Endodermal cell (in vitro differentiated cells): Measurements from ENCODE around the gene TESK2. TPM values are rescaled to one million over a fixed set of nuclear protein-coding genes. Genes with fewer than 3 reads are reported as not detected.

Source experiments
- DNase-seq: peaks from one replicate; pipeline ENCODE4 v3.0.0-alpha.2; 2017
- H3K27ac ChIP-seq: 2 replicates; pipeline ENCODE4 v1.5.1; 2013; ENCODE audit warnings: mild to moderate bottlenecking, low read depth, low read length, moderate library complexity
- H3K27me3 ChIP-seq: 2 replicates; pipeline ENCODE4 v1.6.1; 2013; ENCODE audit warnings: mild to moderate bottlenecking, low read length, moderate library complexity; ENCODE audit not compliant: insufficient read depth, control insufficient read depth, poor library complexity, severe bottlenecking
- H3K36me3 ChIP-seq: 2 replicates; pipeline ENCODE4 v1.7.0; 2013; ENCODE audit warnings: mild to moderate bottlenecking, low read length, moderate library complexity; ENCODE audit not compliant: control insufficient read depth, insufficient read depth
- H3K4me1 ChIP-seq: one replicate; pipeline ENCODE4 v1.7.0; 2013; ENCODE audit warnings: low read length; ENCODE audit not compliant: control insufficient read depth, insufficient read depth
- H3K4me3 ChIP-seq: 2 replicates; pipeline ENCODE4 v1.5.1; 2013; ENCODE audit warnings: mild to moderate bottlenecking, low read length, moderate library complexity
- H3K9ac ChIP-seq: 2 replicates; pipeline ENCODE4 v1.6.1; 2013; ENCODE audit warnings: mild to moderate bottlenecking, low read length, moderate library complexity; ENCODE audit not compliant: poor library complexity, severe bottlenecking; ENCODE audit errors: extremely low read depth
- H3K9me3 ChIP-seq: 2 replicates; pipeline ENCODE4 v1.6.1; 2013; ENCODE audit warnings: mild to moderate bottlenecking, low read length, moderate library complexity; ENCODE audit not compliant: control insufficient read depth
- H3K27ac Mint-ChIP-seq: 2 replicates; pipeline ENCODE4 v1.8.0; 2020; ENCODE audit warnings: mixed read lengths
- H3K27me3 Mint-ChIP-seq: 2 replicates; pipeline ENCODE4 v1.8.0; 2021; ENCODE audit warnings: mild to moderate bottlenecking, mixed read lengths; ENCODE audit not compliant: insufficient read depth
- H3K36me3 Mint-ChIP-seq: 2 replicates; pipeline ENCODE4 v1.8.0; 2020; ENCODE audit warnings: low read depth, mixed read lengths
- H3K4me1 Mint-ChIP-seq: 2 replicates; pipeline ENCODE4 v1.8.0; 2020; ENCODE audit warnings: mixed read lengths
- H3K4me3 Mint-ChIP-seq: 2 replicates; pipeline ENCODE4 v1.8.0; 2020; ENCODE audit warnings: mild to moderate bottlenecking, moderate library complexity, mixed read lengths
- H3K9me3 Mint-ChIP-seq: 2 replicates; pipeline ENCODE4 v1.8.0; 2020; ENCODE audit warnings: mild to moderate bottlenecking, mixed read lengths
- WGBS, 2 experiments: methylation state at CpG; one replicate each; pipeline versions ENCODE4 v1.1.5 to v1.1.7; 2013; ENCODE audit warnings: missing lambda C conversion rate in 2 of 2, mixed read lengths in 1 of 2; ENCODE audit not compliant: insufficient coverage in 1 of 2, insufficient read length in 1 of 2; 5-methylcytosine and 5-hydroxymethylcytosine counted together
- total RNA-seq, 2 donors: library from RNA; stranded (reverse); fragmentation: NEBNext Ultra II Directional in 1 of 2; extraction: Animal tissue kit (Norgen Biotek cat#: 25700) in 1 of 2; gene quantifications; 2 replicates in 1 of 2; 3 replicates in 1 of 2; pipeline ENCODE4 v1.2.1, GENCODE V29; 2021
- TF ChIP-seq, protein P1 (sequence below): fragments of 200-600 bp; sonication (generic); conservative IDR thresholded peaks from 2 replicates; pipeline ENCODE4 v1.5.0; 2021; ENCODE audit warnings: antibody characterized with exemption, mild to moderate bottlenecking

Gene TESK2
- total RNA-seq, 2 donors from 2014 or later: 9.7 to 10.3 TPM

GRCh38 chr1:45512641-45513054 is 21.7 kb upstream of the TESK2 start:
- Histone ChIP-seq H3K4me3 (no peak overlapping the region), H3K9me3 (no peaks in the 10 kb centered on the region), H3K36me3 (peaks cover 88% of the 10 kb centered on the region), H3K4me1 (peaks cover 20% of the 10 kb centered on the region), H3K27ac (no peak overlapping the region), H3K27me3 (no peaks in the 10 kb centered on the region), H3K9ac (no peak overlapping the region)
- H3K27ac Mint-ChIP-seq: peak overlapping the region; percentile 59
- peaks cover 38% of the 10 kb centered on the region for H3K4me1 Mint-ChIP-seq
- H3K9me3 Mint-ChIP-seq: no peaks in the 10 kb centered on the region
- no peaks in the 10 kb centered on the region for H3K27me3 Mint-ChIP-seq
- DNase-seq: peak; percentile 90
- TF ChIP-seq, protein P1, sequence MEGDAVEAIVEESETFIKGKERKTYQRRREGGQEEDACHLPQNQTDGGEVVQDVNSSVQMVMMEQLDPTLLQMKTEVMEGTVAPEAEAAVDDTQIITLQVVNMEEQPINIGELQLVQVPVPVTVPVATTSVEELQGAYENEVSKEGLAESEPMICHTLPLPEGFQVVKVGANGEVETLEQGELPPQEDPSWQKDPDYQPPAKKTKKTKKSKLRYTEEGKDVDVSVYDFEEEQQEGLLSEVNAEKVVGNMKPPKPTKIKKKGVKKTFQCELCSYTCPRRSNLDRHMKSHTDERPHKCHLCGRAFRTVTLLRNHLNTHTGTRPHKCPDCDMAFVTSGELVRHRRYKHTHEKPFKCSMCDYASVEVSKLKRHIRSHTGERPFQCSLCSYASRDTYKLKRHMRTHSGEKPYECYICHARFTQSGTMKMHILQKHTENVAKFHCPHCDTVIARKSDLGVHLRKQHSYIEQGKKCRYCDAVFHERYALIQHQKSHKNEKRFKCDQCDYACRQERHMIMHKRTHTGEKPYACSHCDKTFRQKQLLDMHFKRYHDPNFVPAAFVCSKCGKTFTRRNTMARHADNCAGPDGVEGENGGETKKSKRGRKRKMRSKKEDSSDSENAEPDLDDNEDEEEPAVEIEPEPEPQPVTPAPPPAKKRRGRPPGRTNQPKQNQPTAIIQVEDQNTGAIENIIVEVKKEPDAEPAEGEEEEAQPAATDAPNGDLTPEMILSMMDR: peak; percentile 90
- peaks cover 76% of the 10 kb centered on the region for H3K36me3 Mint-ChIP-seq
- 75 to 80% methylated on average over 1 of the region's 1 CpG for WGBS, 2 experiments
- H3K4me3 Mint-ChIP-seq: no peak overlapping the region

GRCh38 chr1:45510972-45511527 is 20.1 kb upstream of the TESK2 start:
- DNase-seq: no peak
- no peak overlapping the region for H3K4me3 ChIP-seq
- Mint-ChIP-seq H3K27ac (peak overlapping the region; percentile 74), H3K4me1 (peaks cover 31% of the 10 kb centered on the region), H3K4me3 (no peak overlapping the region), H3K36me3 (peaks cover 63% of the 10 kb centered on the region), H3K27me3 (no peaks in the 10 kb centered on the region), H3K9me3 (no peaks in the 10 kb centered on the region)
- no peak overlapping the region for H3K27ac ChIP-seq
- H3K27me3 ChIP-seq: no peaks in the 10 kb centered on the region
- H3K9ac ChIP-seq: no peak overlapping the region
- peaks cover 73% of the 10 kb centered on the region for H3K36me3 ChIP-seq
- H3K4me1 ChIP-seq: peaks cover 20% of the 10 kb centered on the region
- TF ChIP-seq, protein P1: no peak
- no peaks in the 10 kb centered on the region for H3K9me3 ChIP-seq
- 97 to 100% methylated on average over 2 to 4 of the region's 4 CpGs for WGBS, 2 experiments

DNA sequence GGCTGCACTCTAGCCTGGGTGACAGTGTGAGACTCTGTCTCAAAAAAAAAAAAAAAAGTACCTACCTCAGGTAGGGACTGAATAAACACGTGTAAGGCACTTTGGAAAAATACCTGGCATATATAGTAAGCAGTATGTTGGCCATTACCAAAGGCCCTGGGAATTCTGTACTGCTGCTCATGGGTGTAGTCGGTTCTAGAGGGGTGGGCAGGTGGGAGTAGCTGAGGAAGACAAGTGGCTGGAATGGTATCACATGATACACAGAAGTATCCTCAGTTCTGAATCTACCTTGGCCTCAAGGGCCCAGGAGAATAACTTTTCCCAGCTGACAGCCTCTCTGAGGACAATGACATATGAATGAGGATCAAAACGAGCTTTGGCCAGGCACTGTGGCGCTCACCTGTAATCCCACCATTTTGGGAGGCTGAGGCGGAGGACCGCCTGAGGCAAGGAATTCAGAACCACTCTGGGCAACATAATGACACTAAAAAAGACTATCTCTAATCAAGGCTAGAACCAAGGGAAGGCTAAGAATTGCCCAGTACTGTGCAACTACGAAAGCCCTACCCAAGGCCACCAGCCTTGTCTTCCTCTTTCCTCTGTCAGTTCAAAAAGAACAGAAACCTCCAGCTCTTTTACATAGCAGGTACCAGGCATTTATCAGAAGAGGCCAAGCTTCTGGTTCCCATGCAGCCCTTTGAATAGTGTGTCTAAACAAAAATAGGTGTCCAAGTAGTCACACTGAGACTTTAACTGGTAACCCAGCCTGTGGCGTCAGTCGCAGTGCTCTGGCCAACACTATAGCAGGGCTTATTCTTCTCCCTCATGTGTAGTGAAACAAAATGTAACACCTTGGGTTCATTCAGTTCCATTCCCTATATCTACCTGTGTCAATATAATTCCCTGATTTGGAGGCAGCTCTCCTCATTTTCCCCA is 19.3 kb upstream of the TESK2 start:
- Histone ChIP-seq H3K9ac (no peak overlapping the region), H3K9me3 (no peaks in the 10 kb centered on the region), H3K27ac (no peak overlapping the region), H3K36me3 (peaks cover 66% of the 10 kb centered on the region), H3K27me3 (no peaks in the 10 kb centered on the region), H3K4me1 (peaks cover 15% of the 10 kb centered on the region), H3K4me3 (no peak overlapping the region)
- peaks cover 57% of the 10 kb centered on the region for H3K36me3 Mint-ChIP-seq
- no peaks in the 10 kb centered on the region for H3K9me3 Mint-ChIP-seq
- no peaks in the 10 kb centered on the region for H3K27me3 Mint-ChIP-seq
- H3K27ac Mint-ChIP-seq: no peak overlapping the region
- TF ChIP-seq, protein P1: no peak
- no peak for DNase-seq
- H3K4me3 Mint-ChIP-seq: no peak overlapping the region
- peaks cover 25% of the 10 kb centered on the region for H3K4me1 Mint-ChIP-seq
- 68 to 75% methylated on average over 7 to 9 of the region's 9 CpGs for WGBS, 2 experiments
